ENCODE measurements around the gene SORCS1. TPM values are rescaled to one million over a fixed set of nuclear protein-coding genes. Genes with fewer than 3 reads are reported as not detected.

SORCS1 gene
- total RNA-seq, 2 donors from 2014 or later = 0.23 to 14.4 TPM

- Histone ChIP-seq H3K27me3 (replicated peaks; ENCODE audit: insufficient read depth) (no peaks in the 10 kb centered on the region), H3K27ac (no peak overlapping the region), H3K4me3 (no peak overlapping the region), H3K4me1 (replicated peaks) (no peaks in the 10 kb centered on the region), H3K9me3 (no peaks in the 10 kb centered on the region), H3K36me3 (no peaks in the 10 kb centered on the region)
- intact Hi-C loops (cut with DNase I) = no loop called here
- TF ChIP-seq POLR2A (IDR thresholded peaks at IDR 0.05) (no peak), POLR2AphosphoS5 (IDR thresholded peaks at IDR 0.05) (no peak)
- TF ChIP-seq, protein P1, sequence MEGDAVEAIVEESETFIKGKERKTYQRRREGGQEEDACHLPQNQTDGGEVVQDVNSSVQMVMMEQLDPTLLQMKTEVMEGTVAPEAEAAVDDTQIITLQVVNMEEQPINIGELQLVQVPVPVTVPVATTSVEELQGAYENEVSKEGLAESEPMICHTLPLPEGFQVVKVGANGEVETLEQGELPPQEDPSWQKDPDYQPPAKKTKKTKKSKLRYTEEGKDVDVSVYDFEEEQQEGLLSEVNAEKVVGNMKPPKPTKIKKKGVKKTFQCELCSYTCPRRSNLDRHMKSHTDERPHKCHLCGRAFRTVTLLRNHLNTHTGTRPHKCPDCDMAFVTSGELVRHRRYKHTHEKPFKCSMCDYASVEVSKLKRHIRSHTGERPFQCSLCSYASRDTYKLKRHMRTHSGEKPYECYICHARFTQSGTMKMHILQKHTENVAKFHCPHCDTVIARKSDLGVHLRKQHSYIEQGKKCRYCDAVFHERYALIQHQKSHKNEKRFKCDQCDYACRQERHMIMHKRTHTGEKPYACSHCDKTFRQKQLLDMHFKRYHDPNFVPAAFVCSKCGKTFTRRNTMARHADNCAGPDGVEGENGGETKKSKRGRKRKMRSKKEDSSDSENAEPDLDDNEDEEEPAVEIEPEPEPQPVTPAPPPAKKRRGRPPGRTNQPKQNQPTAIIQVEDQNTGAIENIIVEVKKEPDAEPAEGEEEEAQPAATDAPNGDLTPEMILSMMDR (IDR thresholded peaks at IDR 0.05) = no peak
- WGBS = 42% methylated on average over 2 of the region's 2 CpGs
- DNase-seq (ENCODE audit: low spot score) = no peak
Measured at GRCh38 chr10:107098326-107098725, 66.2 kb downstream of the SORCS1 start.

- no peak for DNase-seq (ENCODE audit: low spot score)
- no peaks in the 10 kb centered on the region for H3K36me3 ChIP-seq
- no peaks in the 10 kb centered on the region for H3K9me3 ChIP-seq
- H3K27me3 ChIP-seq (replicated peaks; ENCODE audit: insufficient read depth) = no peaks in the 10 kb centered on the region
- H3K27ac ChIP-seq = no peak overlapping the region
- 91% methylated on average over 6 of the region's 6 CpGs for WGBS
- H3K4me3 ChIP-seq = no peak overlapping the region
- no peaks in the 10 kb centered on the region for H3K4me1 ChIP-seq (replicated peaks)
- intact Hi-C loops (cut with DNase I) = no loop called here
- TF ChIP-seq POLR2A (IDR thresholded peaks at IDR 0.05) (no peak), POLR2AphosphoS5 (IDR thresholded peaks at IDR 0.05) (no peak)
- TF ChIP-seq, protein P1 (IDR thresholded peaks at IDR 0.05) = no peak
Measured at GRCh38 chr10:107094824-107095522, 69.5 kb downstream of the SORCS1 start.

- no peak overlapping the region for H3K27ac ChIP-seq
- no peaks in the 10 kb centered on the region for H3K27me3 ChIP-seq (replicated peaks; ENCODE audit: insufficient read depth)
- 60% methylated on average over 1 of the region's 1 CpG for WGBS
- DNase-seq (ENCODE audit: low spot score) = no peak
- no peaks in the 10 kb centered on the region for H3K4me1 ChIP-seq (replicated peaks)
- H3K9me3 ChIP-seq = no peaks in the 10 kb centered on the region
- no peaks in the 10 kb centered on the region for H3K36me3 ChIP-seq
- TF ChIP-seq POLR2A (IDR thresholded peaks at IDR 0.05) (no peak), POLR2AphosphoS5 (IDR thresholded peaks at IDR 0.05) (no peak)
- TF ChIP-seq, protein P1 (IDR thresholded peaks at IDR 0.05) = no peak
- intact Hi-C loops (cut with DNase I) = no loop called here
- H3K4me3 ChIP-seq = no peak overlapping the region
Measured at GRCh38 chr10:107092321-107092720, 72.2 kb downstream of the SORCS1 start.

DNA sequence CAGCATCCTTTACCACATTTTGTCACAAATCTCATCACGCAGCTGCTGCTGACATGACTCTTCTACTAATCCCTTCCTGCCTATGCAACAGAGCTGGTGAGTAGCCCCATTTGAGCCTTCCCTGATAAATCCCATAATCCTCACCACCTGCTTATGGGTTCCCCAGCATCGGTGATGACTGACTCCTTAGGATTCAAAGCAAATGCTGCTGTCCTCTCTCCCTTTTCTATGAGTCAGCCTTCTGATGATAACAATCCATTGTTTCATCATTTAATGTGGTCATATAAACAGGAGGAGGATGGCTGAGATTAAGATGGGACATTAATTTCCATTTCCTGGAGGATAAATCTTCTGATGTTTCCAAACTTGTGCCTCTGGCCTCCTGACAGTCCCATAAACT lies 73.4 kb downstream of the SORCS1 start:
- intact Hi-C loops (cut with DNase I) = no loop called here
- WGBS = 45% methylated on average over 2 of the region's 2 CpGs
- no peak for TF ChIP-seq POLR2A (IDR thresholded peaks at IDR 0.05)
- TF ChIP-seq, protein P1 (IDR thresholded peaks at IDR 0.05) = no peak
- TF ChIP-seq POLR2AphosphoS5 (IDR thresholded peaks at IDR 0.05) = no peak

More for the DNA sequence above, 73.4 kb downstream of the SORCS1 start:
- Histone ChIP-seq H3K36me3 (no peaks in the 10 kb centered on the region), H3K4me3 (no peak overlapping the region), H3K27me3 (replicated peaks; ENCODE audit: insufficient read depth) (no peaks in the 10 kb centered on the region), H3K27ac (no peak overlapping the region), H3K9me3 (no peaks in the 10 kb centered on the region), H3K4me1 (replicated peaks) (no peaks in the 10 kb centered on the region)
- no peak for DNase-seq (ENCODE audit: low spot score)

Measured in prostate gland (tissue), 2 donors.